HFF-Myc (cell line): ENCODE measurements around the gene CXCL12.

Experiments used
- DNase-seq: peaks from one replicate; pipeline ENCODE4 v3.0.0-alpha.2; 2011; ENCODE audit warnings: low read depth; ENCODE audit errors: extremely low read depth
- H3K4me3 ChIP-seq: replicated peaks from 2 replicates; pipeline ENCODE4 v1.5.1; 2011; ENCODE audit warnings: low read depth, mild to moderate bottlenecking, control low read depth, low read length
- CTCF ChIP-seq: IDR thresholded peaks from 2 replicates; pipeline ENCODE4 v1.5.1; 2012; ENCODE audit warnings: mild to moderate bottlenecking, low read depth, low read length, control low read depth; ENCODE audit errors: missing control alignments

CXCL12 gene

GRCh38 chr10:44348496-44348895 is 36.4 kb downstream of the CXCL12 start:
- no peak for DNase-seq
- no peak overlapping the region for H3K4me3 ChIP-seq
- no peak for TF ChIP-seq CTCF

- TF ChIP-seq CTCF = no peak
- no peak overlapping the region for H3K4me3 ChIP-seq
- no peak for DNase-seq
These were observed 37.1 kb downstream of the CXCL12 start for GRCh38 chr10:44347609-44348400.

- H3K4me3 ChIP-seq = no peak overlapping the region
- no peak for TF ChIP-seq CTCF
- DNase-seq = no peak
These were observed 40.2 kb downstream of the CXCL12 start for GRCh38 chr10:44344727-44345126.

GRCh38 chr10:44343843-44344242 is 41.1 kb downstream of the CXCL12 start:
- DNase-seq = no peak
- no peak for TF ChIP-seq CTCF

GRCh38 chr10:44341886-44342285 is 43.0 kb downstream of the CXCL12 start:
- H3K4me3 ChIP-seq = no peak overlapping the region
- no peak for TF ChIP-seq CTCF
- no peak for DNase-seq

More at GRCh38 chr10:44343843-44344242, 41.1 kb downstream of the CXCL12 start:
- H3K4me3 ChIP-seq = no peak overlapping the region

GRCh38 chr10:44340557-44340956 is 44.3 kb downstream of the CXCL12 start:
- DNase-seq = no peak
- no peak for TF ChIP-seq CTCF
- H3K4me3 ChIP-seq = no peak overlapping the region
